Measurements from ENCODE around the gene FKTN. TPM values are rescaled to one million over a fixed set of nuclear protein-coding genes. Genes with fewer than 3 reads are reported as not detected.

FKTN gene
- total RNA-seq (16.2 and 18.3 TPM in 2 replicates), polyA plus RNA-seq (4.2 and 5.3 TPM in 2 replicates), polyA minus RNA-seq (3.4 and 3.5 TPM in 2 replicates)
- total RNA-seq (2013), result 14.2 TPM

DNA sequence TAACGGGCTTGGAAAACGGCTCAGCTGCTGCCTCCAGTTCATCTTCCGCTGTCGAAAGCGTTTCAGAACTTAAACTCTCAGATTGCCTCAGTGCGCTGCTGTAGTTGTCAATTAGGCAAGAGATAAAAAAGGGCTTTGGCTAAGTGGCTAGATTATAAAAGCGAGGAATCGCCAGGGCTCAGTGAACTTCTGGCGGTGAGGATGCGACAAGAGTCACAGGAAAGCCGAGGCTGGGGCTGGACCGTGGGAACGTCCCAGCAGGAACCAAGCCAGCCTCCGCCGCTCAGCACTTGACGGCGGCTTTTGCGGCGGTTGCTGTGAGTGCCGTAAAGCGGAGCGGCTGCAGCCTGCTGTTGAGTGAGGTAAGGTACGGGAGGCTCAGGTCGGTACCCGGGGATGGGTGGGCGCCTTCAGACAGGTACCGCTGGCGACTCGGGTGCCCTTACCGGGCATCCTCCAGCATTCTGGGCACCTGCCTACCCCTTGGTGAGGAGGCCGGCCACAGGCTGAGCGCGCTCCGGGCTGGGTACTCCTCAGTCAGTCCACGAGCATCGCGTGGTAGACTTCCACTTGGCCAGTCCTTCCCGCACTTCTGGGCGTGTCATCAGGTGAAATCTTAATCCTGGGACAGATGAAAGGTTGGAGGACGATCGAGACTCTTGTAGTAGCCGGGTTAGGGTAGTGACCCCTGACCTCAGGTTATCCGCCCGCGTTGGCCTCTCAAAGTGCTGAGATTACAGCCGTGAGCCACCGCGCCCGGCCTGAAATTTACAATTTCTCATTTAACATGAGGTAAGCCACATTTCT is at the start of gene FKTN:
Gene FKTN (plus strand): TSS at position 328 of the 807 bp plus-strand sequence. CDS start 16,902 bp downstream, outside the sequence.
- peaks cover 7 to 8% of the 10 kb centered on the region in 2 donors for H3K4me1 ChIP-seq (ENCODE audit: control insufficient read depth in 2 of 2, insufficient read depth in 2 of 2, low read length in 2 of 2)
- Mint-ChIP-seq H3K9me3 (ENCODE audit: insufficient read depth) (no peaks in the 10 kb centered on the region), H3K27ac (peak within 1 kb of the TSS; percentile 92), H3K4me3 (peak within 1 kb of the TSS; percentile 98), H3K4me1 (peaks cover 19% of the 10 kb centered on the region), H3K27me3 (no peaks in the 10 kb centered on the region)
- H3K9ac ChIP-seq (ENCODE audit: low read length), result peak within 1 kb of the TSS; percentile 88
- whole genome bisulfite sequencing (ENCODE audit: insufficient coverage), result under 1% methylated on average over 42 of the region's 49 CpGs
- H3K27me3 ChIP-seq (replicated peaks in 1 of 4; ENCODE audit: control extremely low read depth in 1 of 4, control insufficient read depth in 3 of 4, insufficient read depth in 4 of 4, low read length in 3 of 4), result no peaks in the 10 kb centered on the region
- ATAC-seq (ENCODE audit: low read depth) (peak; percentile 98), DNase-seq (peak; percentile 87)
- TF ChIP-seq CTCF (IDR thresholded peaks at IDR 0.05) (no peak), EZH2 (IDR thresholded peaks at IDR 0.05; ENCODE audit: borderline replicate concordance, insufficient read depth, low read depth, low read length, poor library complexity, severe bottlenecking) (no peak)
- H3K9me3 ChIP-seq (ENCODE audit: control extremely low read depth in 1 of 3, control insufficient read depth in 2 of 3, insufficient read depth in 1 of 3, low read length in 2 of 3), result peaks cover 0 to 1% (median under 1%) of the 10 kb centered on the region in 3 donors
- peaks cover 0 to 2% of the 10 kb centered on the region in 2 experiments for H3K36me3 ChIP-seq (replicated peaks in 1 of 2; ENCODE audit: control extremely low read depth in 1 of 2, control insufficient read depth in 1 of 2, extremely low read depth in 1 of 2, insufficient read depth in 2 of 2, low read length in 1 of 2)
- H3K79me2 ChIP-seq (ENCODE audit: control insufficient read depth, insufficient read depth, low read length), result peaks cover 13% of the 10 kb centered on the region
- POLR2A ChIA-PET, result no interaction called here
- H3K4me3 ChIP-seq (ENCODE audit: control extremely low read depth in 1 of 5, extremely low read depth in 1 of 5, insufficient read depth in 1 of 5, low read depth in 2 of 5, low read length in 4 of 5), result peak within 1 kb of the TSS; percentile 76 to 99 (median 77)
- CTCF ChIA-PET, result no interaction called here
- H2AFZ ChIP-seq (ENCODE audit: insufficient read depth, low read depth, low read length, poor library complexity, severe bottlenecking), result peak within 1 kb of the TSS; percentile 94
- H4K20me1 ChIP-seq (ENCODE audit: control insufficient read depth, insufficient read depth, low read length, poor library complexity, severe bottlenecking), result no peaks in the 10 kb centered on the region
- peak within 1 kb of the TSS; percentile 80 for H3K4me2 ChIP-seq (replicated peaks; ENCODE audit: low read depth, low read length, poor library complexity, severe bottlenecking)
- peak within 1 kb of the TSS; percentile 38 to 74 for H3K27ac ChIP-seq (ENCODE audit: low read length in 2 of 2)
- intact Hi-C loops (cut with micrococcal nuclease), result loop anchor here (5.0 kb wide), 3 partner anchors 111 to 1466 kb away; partner anchors contain the start of genes FSD1L, NIPSNAP3A and SMC2

GRCh38 chr9:105508530-105508929 is 49.4 kb upstream of the FKTN start:
- Histone ChIP-seq H3K27ac (ENCODE audit: low read length in 2 of 2) (no peak overlapping the region), H3K27me3 (replicated peaks in 1 of 4; ENCODE audit: control extremely low read depth in 1 of 4, control insufficient read depth in 3 of 4, insufficient read depth in 4 of 4, low read length in 3 of 4) (no peaks in the 10 kb centered on the region), H3K9ac (ENCODE audit: low read length) (no peak overlapping the region), H2AFZ (ENCODE audit: insufficient read depth, low read depth, low read length, poor library complexity, severe bottlenecking) (no peak overlapping the region), H3K4me2 (replicated peaks; ENCODE audit: low read depth, low read length, poor library complexity, severe bottlenecking) (no peak overlapping the region), H3K36me3 (replicated peaks in 1 of 2; ENCODE audit: control extremely low read depth in 1 of 2, control insufficient read depth in 1 of 2, extremely low read depth in 1 of 2, insufficient read depth in 2 of 2, low read length in 1 of 2) (no peaks in the 10 kb centered on the region), H3K79me2 (ENCODE audit: control insufficient read depth, insufficient read depth, low read length) (no peaks in the 10 kb centered on the region), H3K9me3 (ENCODE audit: control extremely low read depth in 1 of 3, control insufficient read depth in 2 of 3, insufficient read depth in 1 of 3, low read length in 2 of 3) (no peaks in the 10 kb centered on the region), H3K4me3 (ENCODE audit: control extremely low read depth in 1 of 5, extremely low read depth in 1 of 5, insufficient read depth in 1 of 5, low read depth in 2 of 5, low read length in 4 of 5) (no peak overlapping the region), H3K4me1 (ENCODE audit: control insufficient read depth in 2 of 2, insufficient read depth in 2 of 2, low read length in 2 of 2) (no peaks in the 10 kb centered on the region), H4K20me1 (ENCODE audit: control insufficient read depth, insufficient read depth, low read length, poor library complexity, severe bottlenecking) (no peaks in the 10 kb centered on the region)
- no peak for DNase-seq
- TF ChIP-seq CTCF (IDR thresholded peaks at IDR 0.05), result no peak
- no peak for TF ChIP-seq EZH2 (IDR thresholded peaks at IDR 0.05; ENCODE audit: borderline replicate concordance, insufficient read depth, low read depth, low read length, poor library complexity, severe bottlenecking)
- Mint-ChIP-seq H3K4me3 (no peak overlapping the region), H3K27ac (no peak overlapping the region), H3K9me3 (ENCODE audit: insufficient read depth) (no peaks in the 10 kb centered on the region), H3K27me3 (no peaks in the 10 kb centered on the region), H3K4me1 (no peaks in the 10 kb centered on the region)
- 80% methylated on average over 1 of the region's 2 CpGs for WGBS (ENCODE audit: insufficient coverage)
- intact Hi-C loops (cut with micrococcal nuclease), result no loop called here
- CTCF ChIA-PET, result no interaction called here
- no peak for ATAC-seq (ENCODE audit: low read depth)
- POLR2A ChIA-PET, result no interaction called here
